C4-2B (cell line): ENCODE measurements around the gene UBN2.

Experiments
- ZFX ChIP-seq: fragments of 450-650 bp; IDR thresholded peaks from 2 replicates; pipeline ENCODE4 v1.6.1; 2017
- TF ChIP-seq, protein P1 (sequence below): fragments of 450-650 bp; conservative IDR thresholded peaks from 2 replicates; pipeline ENCODE4 v1.5.1; 2017; ENCODE audit warnings: mild to moderate bottlenecking

DNA sequence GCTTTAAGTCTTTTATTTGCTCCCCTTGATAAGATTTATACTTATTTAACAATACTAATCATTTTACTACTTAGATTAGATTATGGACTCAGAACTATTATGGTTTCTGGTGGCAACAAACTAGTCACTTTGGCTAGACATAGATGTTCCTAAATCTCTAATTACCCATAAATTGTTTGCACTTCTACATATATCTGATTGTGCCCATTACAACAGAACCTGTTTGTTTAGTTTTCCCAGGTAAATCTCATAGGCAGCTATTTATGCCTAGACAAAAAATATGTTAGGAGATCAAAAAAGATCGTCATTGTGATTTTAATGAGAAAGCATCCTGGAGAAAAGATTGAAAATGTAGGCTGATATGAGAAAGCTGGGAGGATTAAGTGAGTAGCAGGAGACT, 14.4 kb downstream of the UBN2 start:
- TF ChIP-seq, protein P1, sequence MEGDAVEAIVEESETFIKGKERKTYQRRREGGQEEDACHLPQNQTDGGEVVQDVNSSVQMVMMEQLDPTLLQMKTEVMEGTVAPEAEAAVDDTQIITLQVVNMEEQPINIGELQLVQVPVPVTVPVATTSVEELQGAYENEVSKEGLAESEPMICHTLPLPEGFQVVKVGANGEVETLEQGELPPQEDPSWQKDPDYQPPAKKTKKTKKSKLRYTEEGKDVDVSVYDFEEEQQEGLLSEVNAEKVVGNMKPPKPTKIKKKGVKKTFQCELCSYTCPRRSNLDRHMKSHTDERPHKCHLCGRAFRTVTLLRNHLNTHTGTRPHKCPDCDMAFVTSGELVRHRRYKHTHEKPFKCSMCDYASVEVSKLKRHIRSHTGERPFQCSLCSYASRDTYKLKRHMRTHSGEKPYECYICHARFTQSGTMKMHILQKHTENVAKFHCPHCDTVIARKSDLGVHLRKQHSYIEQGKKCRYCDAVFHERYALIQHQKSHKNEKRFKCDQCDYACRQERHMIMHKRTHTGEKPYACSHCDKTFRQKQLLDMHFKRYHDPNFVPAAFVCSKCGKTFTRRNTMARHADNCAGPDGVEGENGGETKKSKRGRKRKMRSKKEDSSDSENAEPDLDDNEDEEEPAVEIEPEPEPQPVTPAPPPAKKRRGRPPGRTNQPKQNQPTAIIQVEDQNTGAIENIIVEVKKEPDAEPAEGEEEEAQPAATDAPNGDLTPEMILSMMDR, result no peak
- TF ChIP-seq ZFX, result no peak
